NCI-H1930 (cell line): ENCODE results near the gene LDHAL6B.

ENCODE experiments used
- DNase-seq, 2 experiments: peaks; one replicate each; lab custom pipeline; 2025; lab: John Stamatoyannopoulos, UW

The LDHAL6B gene

GRCh38 chr15:59177317-59177660 is 29.4 kb upstream of the LDHAL6B start:
- DNase-seq = no peak

- DNase-seq = no peak
These were observed 28.4 kb upstream of the LDHAL6B start for GRCh38 chr15:59178151-59178695.

- no peak for DNase-seq
These were observed 26.9 kb upstream of the LDHAL6B start for GRCh38 chr15:59179717-59180116.

- DNase-seq = no peak
These were observed 25.6 kb upstream of the LDHAL6B start for GRCh38 chr15:59180945-59181600.

- DNase-seq = no peak
These were observed 20.9 kb upstream of the LDHAL6B start for GRCh38 chr15:59185725-59186124.

GRCh38 chr15:59186501-59186900 is 20.1 kb upstream of the LDHAL6B start:
- DNase-seq = no peak

GRCh38 chr15:59189241-59189640 is 17.4 kb upstream of the LDHAL6B start:
- DNase-seq = no peak

GRCh38 chr15:59190291-59190690 is 16.4 kb upstream of the LDHAL6B start:
- no peak for DNase-seq

- DNase-seq = no peak
These were observed 14.8 kb upstream of the LDHAL6B start for GRCh38 chr15:59191855-59192237.

- DNase-seq = no peak
These were observed 11.9 kb upstream of the LDHAL6B start for GRCh38 chr15:59194639-59195325.

GRCh38 chr15:59196416-59196815 is 10.2 kb upstream of the LDHAL6B start:
- no peak for DNase-seq

- DNase-seq = no peak
These were observed 9.2 kb upstream of the LDHAL6B start for GRCh38 chr15:59197454-59197853.

GRCh38 chr15:59199626-59200465 is 6.8 kb upstream of the LDHAL6B start:
- no peak for DNase-seq

- no peak for DNase-seq
These were observed 6.1 kb upstream of the LDHAL6B start for GRCh38 chr15:59200560-59200959.

- DNase-seq = no peak
These were observed 3.6 kb upstream of the LDHAL6B start for GRCh38 chr15:59203008-59203407.

- no peak for DNase-seq
These were observed 3.0 kb upstream of the LDHAL6B start for GRCh38 chr15:59203657-59204056.

- DNase-seq = no peak
These were observed 612 bp upstream of the LDHAL6B start for GRCh38 chr15:59205839-59206622.

- no peak for DNase-seq
These were observed 2.1 kb downstream of the LDHAL6B start for GRCh38 chr15:59208613-59209249.

- no peak for DNase-seq
These were observed 3.5 kb downstream of the LDHAL6B start for GRCh38 chr15:59210186-59210585.

- no peak for DNase-seq
These were observed 10.3 kb downstream of the LDHAL6B start for GRCh38 chr15:59216911-59217310.

- no peak for DNase-seq
These were observed 11.3 kb downstream of the LDHAL6B start for GRCh38 chr15:59217876-59218498.
